HG02588 (cell line): ENCODE results near the gene CPB1.
"Not testable (repeated sequence)": the region's sequence is repeated elsewhere in the genome, so short reads cannot be mapped to it uniquely, and the experiment has no call there.

Source experiments
- ATAC-seq: cut with Tn5 transposase; IDR thresholded peaks from one replicate; pipeline ENCODE4 v1.9.1; 2021; ENCODE audit warnings: mild to moderate bottlenecking, moderate library complexity; ENCODE audit not compliant: unreplicated experiment

CPB1 gene

DNA sequence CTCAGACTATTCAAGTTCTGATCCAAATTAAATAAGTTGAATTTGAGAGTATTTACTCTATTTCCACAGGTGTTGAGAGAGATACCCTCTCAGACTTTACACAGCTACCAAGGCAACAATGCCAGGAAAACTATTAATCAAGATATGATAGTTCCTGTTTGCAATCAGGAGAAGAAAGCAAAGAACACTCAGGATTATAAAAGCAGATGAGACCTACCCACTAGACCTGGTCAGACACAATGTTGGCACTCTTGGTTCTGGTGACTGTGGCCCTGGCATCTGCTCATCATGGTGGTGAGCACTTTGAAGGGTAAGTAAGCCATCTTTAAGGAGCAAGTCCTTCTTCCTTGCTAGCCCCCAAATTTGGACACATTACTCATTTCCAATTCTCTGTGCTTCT, at the start of gene CPB1:
Gene CPB1, plus strand, starts transcription at position 227 of the 400 bp plus-strand sequence. Its CDS starts 13 bp downstream, at position 240.
- no peak for ATAC-seq

DNA sequence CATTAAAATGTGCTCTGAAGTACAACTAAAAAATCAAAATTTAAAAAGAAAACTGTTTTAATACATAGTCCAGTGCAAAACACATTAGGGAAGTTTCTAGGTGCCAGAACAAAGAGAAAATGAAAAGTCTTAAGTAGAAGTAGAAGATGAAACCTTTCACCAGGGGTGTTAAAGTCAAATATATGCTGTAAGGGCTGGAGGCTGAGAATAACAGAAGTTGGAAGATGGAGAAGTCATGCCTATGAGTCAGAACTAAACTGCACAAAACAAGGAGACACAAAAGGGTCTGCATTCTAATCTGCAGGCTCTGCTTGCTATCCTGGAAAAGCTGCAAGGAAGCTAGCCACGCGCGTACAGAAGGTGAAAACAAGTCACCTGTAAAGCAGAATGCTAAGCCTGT, 48.7 kb upstream of the CPB1 start:
- ATAC-seq: no peak

DNA sequence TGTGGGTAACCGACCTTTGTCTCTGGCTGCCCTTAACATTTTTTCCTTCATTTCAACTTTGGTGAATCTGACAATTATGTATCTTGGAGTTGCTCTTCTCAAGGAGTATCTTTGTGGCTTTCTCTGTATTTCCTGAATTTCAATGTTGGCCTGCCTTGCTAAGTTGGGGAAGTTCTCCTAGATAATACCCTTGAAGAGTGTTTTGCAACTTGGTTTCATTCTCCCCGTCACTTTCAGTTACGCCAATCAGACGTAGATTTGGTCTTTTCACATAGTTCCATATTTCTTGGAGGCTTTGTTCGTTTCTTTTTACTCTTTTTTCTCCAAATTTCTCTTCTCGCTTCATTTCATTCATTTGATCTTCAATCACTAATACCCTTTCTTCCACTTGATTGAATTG, 42.6 kb upstream of the CPB1 start:
- ATAC-seq: not testable (repeated sequence)

DNA sequence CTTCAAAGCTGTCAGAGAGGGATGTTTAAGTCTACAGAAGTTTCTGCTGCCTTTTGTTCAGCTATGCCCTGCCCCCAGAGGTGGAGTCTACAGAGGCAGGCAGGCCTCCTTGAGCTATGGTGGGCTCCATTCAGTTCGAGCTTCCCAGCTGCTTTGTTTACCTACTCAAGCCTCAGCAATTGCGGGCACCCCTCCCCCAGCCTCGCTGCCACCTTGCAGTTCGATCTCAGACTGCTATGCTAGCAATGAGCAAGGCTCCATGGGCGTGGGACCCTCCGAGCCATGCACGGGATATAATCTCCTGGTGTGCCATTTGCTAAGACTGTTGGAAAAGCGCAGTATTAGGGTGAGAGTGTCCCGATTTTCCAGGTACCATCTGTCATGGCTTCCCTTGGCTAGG, 41.5 kb upstream of the CPB1 start:
- not testable (repeated sequence) for ATAC-seq

DNA sequence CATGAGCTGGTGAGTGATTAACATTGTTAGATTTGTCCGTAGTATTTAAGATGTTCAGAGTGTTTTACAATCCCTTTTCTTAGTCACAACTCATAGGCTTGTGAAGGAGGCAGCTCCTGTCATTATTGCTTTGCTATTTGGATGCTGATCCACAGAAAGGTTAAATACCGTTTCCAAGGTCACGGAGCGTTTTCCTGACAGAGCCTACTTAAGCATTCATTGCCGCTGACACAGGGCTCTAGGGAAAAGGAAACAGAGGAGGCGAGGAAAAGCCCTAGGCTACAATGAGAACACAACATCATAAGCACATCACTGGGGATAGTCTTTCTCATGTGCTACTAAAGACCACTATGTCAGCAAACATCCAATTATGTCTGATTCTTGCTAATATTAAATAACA, 38.5 kb upstream of the CPB1 start:
- ATAC-seq: no peak

DNA sequence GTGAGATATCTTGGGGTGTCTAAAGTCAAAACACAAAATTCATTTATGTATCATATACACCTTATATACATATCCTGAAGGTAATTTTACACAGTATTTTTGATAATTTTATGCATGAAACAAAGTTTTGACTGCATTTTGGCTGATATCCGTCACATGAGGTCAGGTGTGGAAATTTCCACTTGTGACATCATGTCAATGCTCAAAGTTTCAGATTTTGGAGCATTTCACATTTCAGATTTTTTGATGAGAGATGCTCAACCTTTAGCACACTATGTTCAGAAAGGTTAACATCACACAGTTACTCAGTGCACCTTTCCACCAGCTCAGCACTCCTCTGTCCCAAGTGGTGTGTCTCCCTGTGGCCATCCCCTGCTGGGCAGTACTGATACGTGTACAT, 37.7 kb upstream of the CPB1 start:
- no peak for ATAC-seq

DNA sequence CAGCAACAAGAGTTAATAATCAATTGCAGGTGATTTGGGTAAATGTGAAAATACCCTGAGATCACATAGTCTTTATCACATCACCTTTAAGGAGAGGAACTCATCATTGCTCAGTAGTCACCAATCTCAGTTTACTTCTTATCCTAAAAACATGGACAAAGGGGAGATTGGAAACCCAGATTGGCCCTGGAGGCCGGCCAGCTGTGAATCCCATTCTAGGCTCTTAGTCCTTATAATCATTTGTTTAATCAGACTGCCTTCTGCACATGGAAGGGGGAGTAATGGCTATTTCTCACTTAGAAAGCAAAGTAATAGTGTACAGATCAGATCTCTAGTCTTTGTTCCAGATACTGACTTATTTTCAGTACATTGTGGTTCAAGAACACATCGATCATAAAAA, 37.2 kb upstream of the CPB1 start:
- no peak for ATAC-seq

DNA sequence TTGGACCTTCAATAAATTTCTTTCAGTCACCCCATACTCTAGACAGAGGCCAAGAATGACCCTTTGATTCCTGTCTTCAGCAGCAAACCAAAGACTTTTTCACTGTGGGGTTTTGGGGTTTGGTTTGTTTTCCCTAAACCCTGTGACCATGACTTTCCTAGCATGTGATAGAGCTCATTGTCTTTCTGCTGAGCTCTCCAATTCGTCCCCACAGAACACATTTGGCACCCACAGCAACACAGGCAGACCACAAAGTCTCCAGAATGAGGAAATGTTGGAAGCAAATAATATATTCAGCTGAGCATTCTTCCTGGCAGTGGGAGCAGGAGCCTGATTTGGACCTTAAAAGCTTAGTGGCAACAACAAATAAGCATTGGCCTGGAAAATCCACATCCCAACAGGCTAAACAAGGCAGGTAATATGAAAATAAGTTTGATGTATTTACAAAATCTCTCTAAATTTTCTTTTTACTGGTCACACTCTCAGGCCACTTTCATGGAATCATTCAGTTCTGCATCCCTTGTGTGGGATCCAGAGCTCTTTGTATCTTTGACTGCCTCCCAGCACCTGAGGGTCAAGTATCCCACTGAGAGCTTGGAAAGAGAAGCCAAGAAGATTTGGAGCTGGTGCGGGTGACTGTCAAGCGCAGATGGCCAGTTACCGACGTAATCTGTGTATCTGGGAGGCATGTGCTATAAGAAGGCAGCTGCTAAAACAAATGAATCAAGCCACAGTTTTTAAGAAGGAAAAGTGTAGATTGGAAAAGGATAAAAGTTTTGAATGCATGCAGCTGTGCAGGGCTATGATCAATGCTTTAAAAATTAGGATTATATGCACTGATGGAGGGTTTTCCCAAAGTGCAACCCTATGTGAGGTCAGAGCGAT, 36.5 kb upstream of the CPB1 start:
- ATAC-seq: no peak

DNA sequence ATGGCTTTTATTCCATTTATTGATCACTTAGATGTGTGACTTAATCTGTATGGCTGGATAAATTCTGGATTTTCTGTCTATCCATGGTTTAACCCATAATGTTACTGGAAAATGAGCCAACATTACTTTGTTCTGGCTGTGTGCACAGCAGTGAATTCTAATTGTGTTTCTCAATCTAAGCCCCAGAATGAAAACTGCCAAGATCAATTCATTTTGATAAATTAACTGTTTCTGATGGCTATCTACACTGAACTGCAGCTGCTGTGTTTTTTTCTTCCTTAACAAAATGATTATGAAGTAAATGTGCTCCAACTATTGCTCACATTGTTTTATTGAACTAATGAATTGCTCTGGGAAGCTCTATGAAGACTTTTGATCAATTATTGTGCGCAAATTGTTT, 35.7 kb upstream of the CPB1 start:
- ATAC-seq: no peak

DNA sequence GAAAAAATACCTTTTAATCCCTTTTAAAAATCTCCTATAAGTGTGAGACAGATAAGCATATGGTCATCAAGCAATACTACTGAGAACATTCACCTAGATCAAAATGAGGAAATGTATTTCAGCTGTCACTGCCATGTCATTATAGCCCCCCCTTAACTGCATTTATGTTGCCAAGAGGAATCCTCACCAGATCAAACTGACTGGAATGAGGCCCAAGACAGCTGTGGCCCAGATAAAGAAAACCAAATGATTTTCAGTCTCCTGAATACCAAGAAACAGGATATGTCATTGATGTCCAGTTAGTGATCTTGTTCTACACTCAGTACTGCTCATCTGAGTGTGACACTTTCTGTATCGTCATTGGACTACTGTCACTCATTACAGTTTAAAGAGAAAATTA, 35.1 kb upstream of the CPB1 start:
- no peak for ATAC-seq

DNA sequence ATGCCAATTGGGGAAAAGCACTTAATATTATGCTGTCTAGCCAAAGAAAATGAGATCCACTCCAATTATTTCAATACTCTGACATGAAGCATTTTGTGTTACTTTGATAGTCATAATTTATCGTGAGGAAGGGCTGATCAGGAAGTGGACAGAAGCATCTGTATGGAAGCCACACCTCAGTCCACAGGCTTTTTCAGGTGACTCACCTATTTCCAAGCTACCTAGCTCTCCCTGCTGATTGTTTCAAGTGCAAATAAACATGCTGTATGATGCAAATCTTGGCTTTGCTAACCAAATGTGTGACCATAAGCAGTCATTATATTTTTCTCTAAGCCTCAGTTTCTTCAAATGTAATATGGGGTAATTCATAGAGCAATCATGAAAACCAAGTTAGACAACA, 30.8 kb upstream of the CPB1 start:
- no peak for ATAC-seq

DNA sequence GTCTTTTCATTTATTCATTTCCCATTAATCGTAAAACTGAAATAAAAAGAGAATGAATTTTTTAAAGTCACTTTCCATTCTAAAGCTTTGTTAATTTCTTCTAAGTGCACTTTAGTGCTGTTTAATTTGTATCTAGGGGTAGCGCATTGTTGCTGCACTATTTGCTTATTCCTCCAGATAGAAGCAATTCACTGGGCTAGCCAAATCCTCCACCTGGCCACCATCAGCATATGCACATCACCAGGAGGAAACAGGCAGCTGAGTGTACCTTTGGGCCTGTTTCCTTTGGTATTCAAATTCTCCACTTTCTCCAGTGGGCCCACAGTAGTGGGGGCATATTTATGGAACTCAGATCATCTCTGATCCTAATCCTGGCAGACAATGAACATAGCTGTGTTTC, 29.8 kb upstream of the CPB1 start:
- ATAC-seq: no peak

DNA sequence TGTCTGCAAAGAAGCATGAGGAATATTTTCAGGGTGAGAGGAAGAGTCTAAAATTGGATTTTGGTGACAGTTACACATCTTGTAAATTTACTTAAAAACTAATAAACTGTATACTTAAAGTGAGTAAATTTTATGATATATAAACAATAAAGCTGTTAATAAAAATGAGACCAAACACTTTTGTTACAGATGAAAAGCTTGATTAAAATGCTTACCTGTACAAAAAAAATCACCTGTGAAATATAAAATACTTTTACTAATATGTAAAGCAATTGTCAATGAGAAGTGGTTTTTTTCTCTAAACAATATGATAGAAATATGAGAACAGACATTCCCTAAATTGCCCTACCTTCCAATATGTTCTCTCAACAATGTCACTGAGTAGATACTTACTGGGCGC, 27.2 kb upstream of the CPB1 start:
- no peak for ATAC-seq

DNA sequence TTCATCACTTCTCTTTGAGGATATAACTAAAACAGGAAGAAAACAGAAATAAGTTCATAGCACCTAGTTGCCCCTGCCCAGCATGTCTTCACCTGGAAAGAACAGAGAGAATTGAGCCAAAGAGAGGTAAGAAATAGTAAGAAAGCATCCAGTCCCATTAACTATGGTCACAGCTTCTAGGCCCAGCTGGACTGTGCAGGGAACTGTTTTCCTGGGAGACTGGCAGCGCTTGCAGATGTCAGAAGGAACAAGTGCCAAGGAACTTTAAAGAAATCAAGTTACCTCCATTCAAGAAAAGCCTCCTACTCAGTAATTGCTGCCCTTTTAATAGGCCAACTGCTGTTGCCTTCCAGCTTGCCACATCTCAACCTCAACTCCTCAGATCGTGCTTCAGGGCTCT, 17.8 kb upstream of the CPB1 start:
- no peak for ATAC-seq

DNA sequence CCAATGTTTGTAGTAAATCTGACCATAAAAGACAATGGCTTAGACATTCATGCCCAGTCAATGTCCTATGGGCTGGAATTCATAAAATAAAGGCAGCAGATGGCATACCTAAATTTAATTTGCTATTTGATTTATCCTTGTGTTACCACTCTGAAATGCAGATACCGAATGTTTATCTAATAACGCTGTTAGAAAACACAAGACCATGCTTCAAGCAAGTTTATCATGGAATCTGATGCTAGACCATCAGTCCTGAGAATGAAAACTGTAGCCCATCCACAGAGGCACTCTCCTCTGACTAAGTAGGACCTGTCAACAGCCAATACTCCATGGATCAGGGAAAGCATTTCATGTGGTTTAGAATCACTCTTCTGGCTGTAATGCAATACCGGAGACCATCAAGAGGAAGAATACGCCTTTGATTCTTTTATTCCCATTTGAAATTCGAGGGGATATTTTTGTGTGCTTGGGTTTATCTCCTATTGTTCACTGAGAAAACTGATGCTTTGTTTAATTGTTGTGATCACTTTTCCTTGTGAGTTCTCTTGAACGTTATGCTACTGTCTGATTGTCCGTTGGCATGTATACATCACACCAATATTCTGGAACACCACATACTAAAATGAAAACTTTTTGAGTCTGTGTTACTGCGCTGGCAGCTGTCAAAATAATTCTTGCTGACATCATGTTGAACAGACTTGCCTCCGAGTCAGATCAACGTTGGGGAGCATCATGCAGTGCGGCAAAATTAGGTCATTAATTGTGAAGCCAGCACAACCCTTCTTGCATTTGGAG, 12.1 kb upstream of the CPB1 start:
- ATAC-seq: no peak

DNA sequence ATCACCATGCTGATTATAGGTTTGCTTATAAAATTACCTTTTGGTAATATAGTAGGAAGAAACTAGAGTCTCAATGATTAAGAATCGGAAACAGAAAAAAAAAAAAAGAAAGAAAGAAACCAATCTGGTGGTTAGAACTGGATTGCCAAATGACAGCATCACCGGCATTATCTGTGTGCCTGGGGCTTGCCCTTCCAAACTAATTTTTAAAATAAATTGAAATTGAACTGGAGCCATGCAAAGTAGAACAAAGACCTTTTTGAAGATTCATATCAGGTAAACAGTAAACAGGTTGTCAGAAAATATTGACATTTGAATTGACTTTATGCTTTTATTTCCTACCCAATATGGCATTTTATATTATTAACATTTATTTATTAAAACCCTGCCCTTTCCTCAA, 11.2 kb upstream of the CPB1 start:
- ATAC-seq: no peak

DNA sequence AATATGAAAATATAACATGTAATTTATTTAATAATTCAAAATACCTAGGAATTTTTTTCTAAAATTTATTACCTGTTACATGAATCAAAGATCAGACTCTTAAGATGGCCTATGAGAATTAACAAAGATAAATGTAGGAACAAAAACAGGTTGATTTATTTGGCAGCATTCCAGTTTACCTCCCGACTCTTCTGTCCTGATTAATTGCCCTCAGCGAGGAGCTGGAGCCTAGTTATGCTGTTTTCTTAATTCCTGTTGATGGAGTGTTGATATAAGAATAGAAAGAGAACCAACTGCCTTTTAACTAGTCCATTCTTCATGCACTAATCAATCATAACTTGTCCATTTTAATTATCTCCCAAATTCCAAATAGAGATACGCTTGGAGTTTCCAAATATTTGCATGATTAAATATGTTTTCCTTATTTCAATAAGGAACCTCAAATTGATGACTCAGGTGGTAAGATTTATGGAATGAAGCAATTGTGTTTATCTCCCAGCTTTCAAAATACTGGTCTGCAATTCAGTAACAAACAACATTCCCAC, 10.6 kb upstream of the CPB1 start:
- no peak for ATAC-seq

DNA sequence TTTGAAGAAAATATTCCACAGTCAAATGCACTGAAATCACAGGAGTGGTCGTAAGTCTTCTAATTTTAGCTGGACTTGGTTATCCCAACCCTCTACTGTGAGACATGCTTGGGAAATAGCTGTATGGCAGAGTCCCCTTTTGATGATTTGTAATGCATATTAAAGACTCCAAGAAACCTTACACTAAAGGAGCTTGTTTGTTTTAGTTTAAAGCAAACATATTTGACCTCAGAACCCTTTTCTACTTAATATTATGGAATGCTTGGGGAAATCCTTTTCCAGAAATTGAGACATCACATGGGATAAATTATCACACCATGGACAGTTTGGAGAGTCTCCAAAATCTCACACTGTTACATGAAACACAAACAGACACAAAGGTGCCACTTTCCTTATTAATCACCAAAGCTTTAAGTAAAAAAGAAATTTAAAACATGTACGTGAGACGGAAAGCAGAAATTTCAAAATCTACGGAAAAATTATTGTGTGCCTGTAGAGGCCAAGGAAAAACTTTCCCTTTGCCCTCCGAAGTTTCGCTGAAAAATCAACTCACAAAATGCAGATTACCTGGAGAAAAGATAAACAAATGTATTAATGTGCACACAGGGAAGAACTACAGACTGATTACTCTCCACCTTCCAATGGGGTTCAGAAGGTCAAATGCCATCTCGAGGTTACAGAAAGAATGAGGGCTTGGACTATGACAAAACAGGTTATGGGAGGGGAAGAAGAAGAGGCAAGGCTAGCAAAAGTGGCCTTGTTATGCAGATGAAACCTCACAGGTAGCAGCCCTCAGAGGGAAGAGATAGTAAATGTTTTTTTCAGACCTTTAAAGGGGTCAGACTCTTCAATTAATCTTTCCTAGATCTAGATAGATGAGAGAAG, 7.0 kb upstream of the CPB1 start:
- no peak for ATAC-seq

DNA sequence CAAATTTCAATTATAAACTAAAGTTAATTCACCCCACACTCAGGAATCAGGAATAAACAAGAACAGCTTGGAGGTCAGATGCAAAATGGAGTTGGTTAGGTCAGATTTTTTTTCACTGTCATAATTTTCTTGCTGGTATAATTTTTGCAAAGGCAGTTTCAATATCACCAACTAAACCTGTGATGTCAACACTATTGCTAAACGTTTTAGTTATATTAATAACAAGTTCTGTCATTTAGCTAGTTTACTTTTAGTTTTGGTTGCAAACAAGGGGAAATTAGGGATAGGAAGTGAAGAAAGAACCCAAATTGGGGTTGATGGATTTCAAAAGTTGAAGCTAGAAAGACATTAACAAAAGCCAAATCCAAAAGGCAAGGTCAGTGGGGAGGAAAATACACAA, 4.6 kb upstream of the CPB1 start:
- ATAC-seq: no peak

DNA sequence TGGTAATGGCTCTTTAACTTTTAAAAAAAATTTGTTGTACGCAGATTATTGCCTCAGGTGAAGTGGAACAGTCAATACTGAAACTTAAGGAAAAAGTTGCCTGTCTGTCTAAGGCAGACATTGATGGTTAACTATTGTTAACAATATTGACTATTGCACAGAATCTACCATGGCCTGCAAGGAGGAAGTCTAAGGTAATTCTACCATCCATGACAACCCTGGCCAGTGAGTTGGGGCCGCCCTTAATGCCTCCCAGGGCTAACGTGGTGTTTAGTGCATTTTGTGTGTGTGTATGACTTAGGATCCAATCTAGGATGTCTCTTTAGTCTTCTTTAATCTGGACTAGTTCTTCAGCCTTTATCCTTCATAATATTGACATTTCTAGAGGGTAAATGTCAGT, 2.1 kb upstream of the CPB1 start:
- ATAC-seq: no peak

DNA sequence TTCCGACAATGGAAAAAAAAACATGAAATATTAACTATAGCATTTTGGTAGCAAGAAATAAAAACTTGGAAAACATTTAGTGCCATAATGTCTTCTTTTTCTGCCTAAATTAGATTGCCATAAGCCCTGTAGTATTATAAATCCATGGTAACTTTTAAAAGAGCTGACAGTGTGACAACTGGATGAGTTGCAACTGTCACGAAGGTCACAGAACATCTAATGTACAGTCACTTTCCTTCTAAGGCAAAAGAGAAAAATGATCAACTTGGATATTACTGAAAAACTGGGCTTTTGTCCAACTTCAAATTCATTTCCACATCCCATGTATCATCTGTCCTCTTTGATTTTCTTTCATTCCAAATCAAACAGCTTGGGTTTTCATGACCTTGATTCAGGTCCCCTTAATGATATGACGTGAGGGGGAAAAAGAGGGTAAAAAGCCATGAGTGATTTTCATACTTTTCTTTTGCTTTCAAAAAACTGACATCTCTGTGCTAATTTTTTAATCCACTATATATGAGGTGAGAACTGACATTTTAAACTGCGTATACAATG, 602 bp downstream of the CPB1 start:
- ATAC-seq: no peak
